Astrocyte of the cerebellum (primary cell): ENCODE data around the gene TRAPPC1.

ENCODE experiments used
- DNase-seq: peaks from one replicate; pipeline ENCODE4 v3.0.0-alpha.2; 2011; ENCODE audit warnings: low read depth
- H3K4me3 ChIP-seq: 2 replicates; pipeline ENCODE4 v1.5.1; 2011; ENCODE audit warnings: mild to moderate bottlenecking, low read depth, low read length, moderate library complexity
- in situ Hi-C: cut with HindIII; loops from 2 replicates; pipeline ENCODE4 v1.10.0; 2017; ENCODE audit warnings: low sequenced_read_pairs
- TF ChIP-seq, protein P1 (sequence below): IDR thresholded peaks from 2 replicates; pipeline ENCODE4 v1.5.1; 2012; ENCODE audit warnings: low read length, low read depth, moderate library complexity, mild to moderate bottlenecking; ENCODE audit errors: missing control alignments

The TRAPPC1 gene

DNA sequence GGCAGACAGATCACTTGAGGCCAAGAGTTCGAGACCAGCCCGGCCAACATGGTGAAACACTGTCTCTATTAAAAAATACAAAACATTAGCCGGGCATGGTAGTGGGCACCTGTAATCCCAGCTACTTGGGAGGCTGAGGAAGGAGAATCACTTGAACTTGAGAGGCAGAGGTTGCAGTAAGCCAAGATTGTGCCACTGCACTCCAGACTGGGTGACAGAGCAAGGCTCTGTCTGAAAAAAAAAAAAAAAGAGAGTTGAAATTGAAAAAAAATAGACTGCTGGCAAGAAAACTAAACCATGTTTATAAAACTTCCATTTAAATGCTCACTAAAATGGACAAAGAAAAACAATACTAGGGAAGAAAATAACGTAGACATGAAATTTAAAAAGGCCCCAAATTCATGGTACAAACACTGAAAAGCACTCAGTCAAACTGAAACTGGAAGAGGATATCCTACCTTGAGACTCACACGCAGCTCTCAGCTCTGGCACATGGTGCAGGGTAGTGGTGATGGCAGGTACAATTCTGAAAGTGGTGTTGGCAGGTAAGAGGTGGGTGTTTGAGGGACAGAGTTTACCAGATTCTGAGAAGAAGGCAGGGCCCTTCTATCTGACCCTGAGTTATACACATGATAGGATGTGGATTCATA, 19.5 kb upstream of the TRAPPC1 start:
- TF ChIP-seq, protein P1, sequence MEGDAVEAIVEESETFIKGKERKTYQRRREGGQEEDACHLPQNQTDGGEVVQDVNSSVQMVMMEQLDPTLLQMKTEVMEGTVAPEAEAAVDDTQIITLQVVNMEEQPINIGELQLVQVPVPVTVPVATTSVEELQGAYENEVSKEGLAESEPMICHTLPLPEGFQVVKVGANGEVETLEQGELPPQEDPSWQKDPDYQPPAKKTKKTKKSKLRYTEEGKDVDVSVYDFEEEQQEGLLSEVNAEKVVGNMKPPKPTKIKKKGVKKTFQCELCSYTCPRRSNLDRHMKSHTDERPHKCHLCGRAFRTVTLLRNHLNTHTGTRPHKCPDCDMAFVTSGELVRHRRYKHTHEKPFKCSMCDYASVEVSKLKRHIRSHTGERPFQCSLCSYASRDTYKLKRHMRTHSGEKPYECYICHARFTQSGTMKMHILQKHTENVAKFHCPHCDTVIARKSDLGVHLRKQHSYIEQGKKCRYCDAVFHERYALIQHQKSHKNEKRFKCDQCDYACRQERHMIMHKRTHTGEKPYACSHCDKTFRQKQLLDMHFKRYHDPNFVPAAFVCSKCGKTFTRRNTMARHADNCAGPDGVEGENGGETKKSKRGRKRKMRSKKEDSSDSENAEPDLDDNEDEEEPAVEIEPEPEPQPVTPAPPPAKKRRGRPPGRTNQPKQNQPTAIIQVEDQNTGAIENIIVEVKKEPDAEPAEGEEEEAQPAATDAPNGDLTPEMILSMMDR = no peak
- no peak overlapping the region for H3K4me3 ChIP-seq
- no peak for DNase-seq
- in situ Hi-C loops = no loop called here

DNA sequence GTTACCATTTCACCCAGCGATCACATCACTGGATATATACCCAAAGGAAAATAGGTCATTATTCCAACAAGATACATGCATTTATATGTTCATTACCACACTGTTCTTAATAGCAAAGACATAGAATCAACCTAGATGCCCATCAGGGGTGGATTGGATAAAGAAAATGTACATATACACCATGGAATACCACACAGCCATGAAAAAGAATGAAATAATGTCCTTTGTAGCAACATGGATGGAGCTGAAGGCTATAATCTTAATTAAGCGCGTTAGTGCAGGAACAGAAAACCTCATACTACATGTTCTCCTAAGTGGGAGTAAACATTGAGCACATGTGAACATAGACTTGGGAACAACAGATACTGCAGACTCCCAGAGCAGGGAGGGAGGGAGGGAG, 18.8 kb upstream of the TRAPPC1 start:
- TF ChIP-seq, protein P1 = no peak
- in situ Hi-C loops = no loop called here
- no peak for DNase-seq
- no peak overlapping the region for H3K4me3 ChIP-seq

- in situ Hi-C loops = no loop called here
- no peak for DNase-seq
- TF ChIP-seq, protein P1 = no peak
- H3K4me3 ChIP-seq = no peak overlapping the region
These were observed 15.9 kb upstream of the TRAPPC1 start for GRCh38 chr17:7947651-7948050.

- in situ Hi-C loops = no loop called here
- H3K4me3 ChIP-seq = no peak overlapping the region
- TF ChIP-seq, protein P1 = no peak
- no peak for DNase-seq
These were observed 14.7 kb upstream of the TRAPPC1 start for GRCh38 chr17:7946441-7946840.

DNA sequence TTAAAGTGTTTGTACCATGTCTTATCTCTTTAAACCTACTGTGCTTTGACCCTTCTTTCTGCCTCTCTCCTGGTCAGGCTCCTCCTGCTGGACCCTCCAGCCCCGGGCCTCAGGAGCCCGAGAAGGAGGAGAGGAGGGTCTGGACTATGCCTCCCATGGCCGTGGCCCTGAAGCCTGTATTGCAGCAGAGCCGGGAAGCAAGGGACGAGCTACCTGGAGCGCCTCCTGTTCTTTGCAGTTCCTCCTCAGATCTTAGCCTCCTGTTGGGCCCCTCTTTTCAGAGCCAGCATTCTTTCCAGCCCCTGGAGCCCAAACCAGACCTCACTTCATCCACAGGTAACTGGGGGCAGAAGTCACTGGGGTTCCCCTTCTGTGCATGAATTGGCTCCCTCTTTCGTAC, 13.9 kb upstream of the TRAPPC1 start:
- in situ Hi-C loops = no loop called here
- TF ChIP-seq, protein P1 = no peak
- no peak for DNase-seq
- no peak overlapping the region for H3K4me3 ChIP-seq

DNA sequence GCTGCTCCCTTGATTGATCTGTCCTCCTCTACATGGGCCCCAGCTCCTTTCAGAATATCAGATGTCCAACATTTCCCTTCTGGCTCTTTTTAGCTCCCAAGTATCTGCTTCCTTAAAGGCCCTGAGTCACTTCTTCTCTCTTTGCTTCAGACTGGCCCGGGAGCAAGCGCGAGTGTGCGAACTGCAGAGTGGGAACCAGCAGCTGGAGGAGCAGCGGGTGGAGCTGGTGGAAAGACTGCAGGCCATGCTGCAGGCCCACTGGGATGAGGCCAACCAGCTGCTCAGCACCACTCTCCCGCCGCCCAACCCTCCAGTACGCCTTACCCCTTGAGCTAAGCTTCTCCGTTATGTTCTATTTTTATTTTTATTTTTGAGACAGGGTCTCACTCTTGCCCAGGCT, 12.6 kb upstream of the TRAPPC1 start:
- TF ChIP-seq, protein P1 = no peak
- H3K4me3 ChIP-seq = no peak overlapping the region
- in situ Hi-C loops = no loop called here
- DNase-seq = no peak
